ENCODE data around the gene ERFL. TPM values are rescaled to one million over a fixed set of nuclear protein-coding genes. Genes with fewer than 3 reads are reported as not detected.

Gene ERFL
- total RNA-seq, 1 experiment from 2014 or later: 0.79 TPM

DNA sequence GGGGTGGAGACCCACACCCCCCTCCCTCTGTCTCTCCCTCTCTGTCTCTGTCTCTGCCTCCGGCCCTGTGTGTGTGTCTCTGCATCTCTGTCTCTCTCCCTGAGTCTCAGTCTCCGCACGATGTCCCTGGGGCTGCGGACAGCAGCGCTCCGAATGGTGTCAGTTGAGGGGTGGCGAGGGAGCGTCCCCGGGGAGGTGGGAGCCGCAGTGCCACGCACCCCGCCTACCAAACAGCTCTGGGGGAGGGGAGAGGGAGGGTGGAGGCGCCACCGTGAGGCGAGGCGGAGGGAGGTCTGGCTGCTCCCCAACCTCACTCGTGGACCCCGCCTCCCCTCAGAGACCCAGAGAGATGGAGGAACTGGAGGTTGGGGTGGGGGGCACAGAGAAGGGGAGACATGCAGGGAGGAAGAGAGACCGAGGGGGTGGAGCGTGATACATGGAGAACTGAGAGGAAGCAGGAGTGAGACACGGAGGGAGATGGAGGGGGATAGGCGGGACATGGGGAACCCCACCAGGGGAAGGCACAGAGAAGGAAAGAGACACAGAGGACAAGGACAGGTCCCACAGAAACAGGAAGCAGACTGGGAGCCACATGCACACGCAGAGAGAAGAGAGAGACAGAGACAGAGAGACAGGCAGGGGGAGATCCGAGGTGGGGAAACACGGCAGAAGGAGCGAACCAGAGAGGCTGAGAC, 7.2 kb downstream of the ERFL start:
- TF ChIP-seq CBX3 (IDR thresholded peaks at IDR 0.05; ENCODE audit: low read depth) (no peak), CEBPB (IDR thresholded peaks at IDR 0.05; ENCODE audit: low read depth) (no peak), EZH2 (IDR thresholded peaks at IDR 0.05) (no peak), EZH2phosphoT487 (IDR thresholded peaks at IDR 0.05; ENCODE audit: borderline replicate concordance) (no peak), YY1 (IDR thresholded peaks at IDR 0.05; ENCODE audit: extremely low read depth, insufficient replicate concordance, low read depth, low read length) (no peak), FOSL1 (IDR thresholded peaks at IDR 0.05; ENCODE audit: low read depth) (no peak), EGR1 (IDR thresholded peaks at IDR 0.05; ENCODE audit: low read depth) (no peak), SP1 (IDR thresholded peaks at IDR 0.05; ENCODE audit: low read depth) (no peak), RAD21 (IDR thresholded peaks at IDR 0.05; ENCODE audit: low read depth) (no peak)
- TF ChIP-seq, protein P1, sequence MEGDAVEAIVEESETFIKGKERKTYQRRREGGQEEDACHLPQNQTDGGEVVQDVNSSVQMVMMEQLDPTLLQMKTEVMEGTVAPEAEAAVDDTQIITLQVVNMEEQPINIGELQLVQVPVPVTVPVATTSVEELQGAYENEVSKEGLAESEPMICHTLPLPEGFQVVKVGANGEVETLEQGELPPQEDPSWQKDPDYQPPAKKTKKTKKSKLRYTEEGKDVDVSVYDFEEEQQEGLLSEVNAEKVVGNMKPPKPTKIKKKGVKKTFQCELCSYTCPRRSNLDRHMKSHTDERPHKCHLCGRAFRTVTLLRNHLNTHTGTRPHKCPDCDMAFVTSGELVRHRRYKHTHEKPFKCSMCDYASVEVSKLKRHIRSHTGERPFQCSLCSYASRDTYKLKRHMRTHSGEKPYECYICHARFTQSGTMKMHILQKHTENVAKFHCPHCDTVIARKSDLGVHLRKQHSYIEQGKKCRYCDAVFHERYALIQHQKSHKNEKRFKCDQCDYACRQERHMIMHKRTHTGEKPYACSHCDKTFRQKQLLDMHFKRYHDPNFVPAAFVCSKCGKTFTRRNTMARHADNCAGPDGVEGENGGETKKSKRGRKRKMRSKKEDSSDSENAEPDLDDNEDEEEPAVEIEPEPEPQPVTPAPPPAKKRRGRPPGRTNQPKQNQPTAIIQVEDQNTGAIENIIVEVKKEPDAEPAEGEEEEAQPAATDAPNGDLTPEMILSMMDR (IDR thresholded peaks at IDR 0.05 in 2 of 3, conservative IDR thresholded peaks at IDR 0.05 in 1 of 3; ENCODE audit: borderline replicate concordance in 1 of 3, insufficient read depth in 1 of 3, low read depth in 2 of 3, low read length in 2 of 3): no peak
- TF ChIP-seq, protein P2, sequence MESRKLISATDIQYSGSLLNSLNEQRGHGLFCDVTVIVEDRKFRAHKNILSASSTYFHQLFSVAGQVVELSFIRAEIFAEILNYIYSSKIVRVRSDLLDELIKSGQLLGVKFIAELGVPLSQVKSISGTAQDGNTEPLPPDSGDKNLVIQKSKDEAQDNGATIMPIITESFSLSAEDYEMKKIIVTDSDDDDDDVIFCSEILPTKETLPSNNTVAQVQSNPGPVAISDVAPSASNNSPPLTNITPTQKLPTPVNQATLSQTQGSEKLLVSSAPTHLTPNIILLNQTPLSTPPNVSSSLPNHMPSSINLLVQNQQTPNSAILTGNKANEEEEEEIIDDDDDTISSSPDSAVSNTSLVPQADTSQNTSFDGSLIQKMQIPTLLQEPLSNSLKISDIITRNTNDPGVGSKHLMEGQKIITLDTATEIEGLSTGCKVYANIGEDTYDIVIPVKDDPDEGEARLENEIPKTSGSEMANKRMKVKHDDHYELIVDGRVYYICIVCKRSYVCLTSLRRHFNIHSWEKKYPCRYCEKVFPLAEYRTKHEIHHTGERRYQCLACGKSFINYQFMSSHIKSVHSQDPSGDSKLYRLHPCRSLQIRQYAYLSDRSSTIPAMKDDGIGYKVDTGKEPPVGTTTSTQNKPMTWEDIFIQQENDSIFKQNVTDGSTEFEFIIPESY (IDR thresholded peaks at IDR 0.05; ENCODE audit: extremely low read depth, insufficient replicate concordance, low read length): no peak
- TF ChIP-seq, protein P3, sequence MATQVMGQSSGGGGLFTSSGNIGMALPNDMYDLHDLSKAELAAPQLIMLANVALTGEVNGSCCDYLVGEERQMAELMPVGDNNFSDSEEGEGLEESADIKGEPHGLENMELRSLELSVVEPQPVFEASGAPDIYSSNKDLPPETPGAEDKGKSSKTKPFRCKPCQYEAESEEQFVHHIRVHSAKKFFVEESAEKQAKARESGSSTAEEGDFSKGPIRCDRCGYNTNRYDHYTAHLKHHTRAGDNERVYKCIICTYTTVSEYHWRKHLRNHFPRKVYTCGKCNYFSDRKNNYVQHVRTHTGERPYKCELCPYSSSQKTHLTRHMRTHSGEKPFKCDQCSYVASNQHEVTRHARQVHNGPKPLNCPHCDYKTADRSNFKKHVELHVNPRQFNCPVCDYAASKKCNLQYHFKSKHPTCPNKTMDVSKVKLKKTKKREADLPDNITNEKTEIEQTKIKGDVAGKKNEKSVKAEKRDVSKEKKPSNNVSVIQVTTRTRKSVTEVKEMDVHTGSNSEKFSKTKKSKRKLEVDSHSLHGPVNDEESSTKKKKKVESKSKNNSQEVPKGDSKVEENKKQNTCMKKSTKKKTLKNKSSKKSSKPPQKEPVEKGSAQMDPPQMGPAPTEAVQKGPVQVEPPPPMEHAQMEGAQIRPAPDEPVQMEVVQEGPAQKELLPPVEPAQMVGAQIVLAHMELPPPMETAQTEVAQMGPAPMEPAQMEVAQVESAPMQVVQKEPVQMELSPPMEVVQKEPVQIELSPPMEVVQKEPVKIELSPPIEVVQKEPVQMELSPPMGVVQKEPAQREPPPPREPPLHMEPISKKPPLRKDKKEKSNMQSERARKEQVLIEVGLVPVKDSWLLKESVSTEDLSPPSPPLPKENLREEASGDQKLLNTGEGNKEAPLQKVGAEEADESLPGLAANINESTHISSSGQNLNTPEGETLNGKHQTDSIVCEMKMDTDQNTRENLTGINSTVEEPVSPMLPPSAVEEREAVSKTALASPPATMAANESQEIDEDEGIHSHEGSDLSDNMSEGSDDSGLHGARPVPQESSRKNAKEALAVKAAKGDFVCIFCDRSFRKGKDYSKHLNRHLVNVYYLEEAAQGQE (IDR thresholded peaks at IDR 0.05; ENCODE audit: low read depth): no peak
- H3K27me3 ChIP-seq (ENCODE audit: insufficient read depth, low read length): no peaks in the 10 kb centered on the region
- H3K4me2 ChIP-seq (ENCODE audit: low read length): no peak overlapping the region
- no peaks in the 10 kb centered on the region for H3K36me3 ChIP-seq (ENCODE audit: control insufficient read depth in 1 of 2, insufficient read depth in 2 of 2, low read length in 2 of 2)
- ATAC-seq (no peak), DNase-seq (ENCODE audit: low read depth, low spot score) (no peak)
- H3K4me3 ChIP-seq (replicated peaks in 1 of 2; ENCODE audit: low read depth in 1 of 2, low read length in 2 of 2): no peak overlapping the region
- CTCF ChIA-PET: no interaction called here
- no peaks in the 10 kb centered on the region for H3K9me2 ChIP-seq (ENCODE audit: insufficient read depth)
- H3K9ac ChIP-seq (ENCODE audit: low read length): no peak overlapping the region
- RAD21 ChIA-PET (ENCODE audit: low non-redundant PET in 1 of 2, low total read pairs in 2 of 2, uncharacterized antibody in 2 of 2, unreplicated experiment in 2 of 2): no interaction called here
- intact Hi-C loops (cut with micrococcal nuclease): no loop called here
- no peaks in the 10 kb centered on the region for H3K79me2 ChIP-seq (ENCODE audit: insufficient read depth, low read length)
- no peaks in the 10 kb centered on the region for H4K20me1 ChIP-seq (ENCODE audit: insufficient read depth)
- POLR2A ChIA-PET: no interaction called here
- H2AFZ ChIP-seq (ENCODE audit: low read depth, low read length, poor library complexity, severe bottlenecking): no peak overlapping the region
- no peaks in the 10 kb centered on the region for H3K4me1 ChIP-seq (ENCODE audit: control insufficient read depth in 1 of 2, insufficient read depth in 2 of 2, low read length in 2 of 2)
- no peaks in the 10 kb centered on the region for H3K9me3 ChIP-seq (ENCODE audit: control insufficient read depth in 1 of 2, insufficient read depth in 1 of 2, low read depth in 1 of 2, low read length in 2 of 2)
- BruUV-seq (replicated peaks): no TSS peak
- no peak overlapping the region for H3K27ac ChIP-seq (ENCODE audit: low read depth, low read length)

Data from HCT116 (cell line).